ENCODE results near the gene SSB. TPM values are rescaled to one million over a fixed set of nuclear protein-coding genes. Genes with fewer than 3 reads are reported as not detected.
"Not testable (repeated sequence)": the region's sequence is repeated elsewhere in the genome, so short reads cannot be mapped to it uniquely, and the experiment has no call there.

SSB gene
- total RNA-seq, 1 donor from 2014 or later, result 45.4 TPM

DNA sequence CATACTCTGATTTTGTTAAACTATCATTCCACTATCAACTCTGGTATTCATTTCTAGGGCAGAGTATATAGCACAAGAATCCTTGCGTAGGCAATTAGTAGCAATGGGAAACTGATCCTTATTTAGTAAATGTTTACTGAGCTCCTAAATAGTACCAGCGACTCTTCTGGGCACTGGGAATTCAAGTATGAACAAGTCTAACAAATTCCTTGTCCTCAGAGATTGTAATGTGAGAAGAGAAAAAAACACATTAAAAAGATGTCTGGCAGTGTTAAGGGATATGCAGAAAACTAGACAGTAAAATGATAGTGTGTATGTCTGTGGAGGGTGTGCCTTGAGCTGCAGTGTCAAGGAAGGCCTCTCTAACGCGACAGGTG is 25.3 kb downstream of the SSB start:
- ATAC-seq (ENCODE audit: poor library complexity) (no peak), DNase-seq (no peak)
- intact Hi-C loops (cut with DNase I), result loop anchor here (5.0 kb wide), 1 partner anchor 103 kb away; no protein-coding TSS in a partner anchor

DNA sequence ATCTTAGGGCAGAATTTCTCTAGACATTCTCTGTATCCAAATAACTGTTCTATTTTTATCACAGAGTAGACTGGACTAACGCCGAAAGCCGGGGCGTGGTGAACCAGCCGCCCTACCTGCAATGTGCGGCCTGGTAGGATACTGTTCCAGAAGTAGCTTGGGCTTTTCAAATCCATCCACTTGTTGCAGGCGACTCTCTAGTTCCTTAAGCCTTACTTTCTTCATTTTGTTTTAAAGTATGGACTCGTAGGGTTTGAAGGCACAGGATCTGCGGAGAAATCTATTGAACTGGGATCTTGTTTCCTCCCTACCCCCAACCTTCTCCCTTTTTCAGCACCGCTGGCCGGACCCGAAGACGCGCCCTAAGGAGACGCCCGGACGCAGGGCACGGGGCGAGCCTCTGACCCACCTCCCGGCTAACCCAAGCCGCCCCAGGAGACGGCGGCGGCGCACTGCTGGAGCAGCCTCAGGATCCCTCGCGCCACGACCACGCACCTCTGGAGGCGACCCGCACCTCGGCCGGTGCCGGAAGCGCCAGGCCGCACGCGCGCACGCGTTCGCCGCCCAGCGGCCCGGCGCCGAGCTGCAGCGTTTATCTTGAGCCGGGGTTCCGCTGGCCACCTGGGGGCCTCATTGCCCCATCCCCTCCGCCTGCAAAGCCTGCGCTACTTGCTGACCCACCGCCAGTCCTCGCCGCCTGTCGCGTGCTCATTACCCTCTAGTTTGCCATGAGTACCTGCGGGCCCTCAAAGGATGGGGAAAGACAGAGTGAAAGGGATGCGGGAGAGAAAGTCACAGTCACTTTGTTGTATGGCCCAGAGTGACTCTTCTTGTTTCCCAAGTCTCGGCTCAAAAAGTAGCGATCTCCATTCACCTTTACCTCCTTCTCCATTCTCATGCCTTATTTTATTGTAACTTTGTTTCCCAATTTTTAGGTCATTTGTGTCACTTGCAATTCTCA is 26.0 kb downstream of the SSB start, which contains the start of gene METTL5:
TSS of gene METTL5 (minus strand) at position 533 of the 961 bp plus-strand sequence. CDS start at position 225, 308 bp downstream.
- DNase-seq (peak; percentile 92), ATAC-seq (ENCODE audit: poor library complexity) (peak; percentile 82)
- intact Hi-C loops (cut with DNase I), result loop anchor here (5.0 kb wide), 2 partner anchors 53 to 103 kb away; no protein-coding TSS in a partner anchor

DNA sequence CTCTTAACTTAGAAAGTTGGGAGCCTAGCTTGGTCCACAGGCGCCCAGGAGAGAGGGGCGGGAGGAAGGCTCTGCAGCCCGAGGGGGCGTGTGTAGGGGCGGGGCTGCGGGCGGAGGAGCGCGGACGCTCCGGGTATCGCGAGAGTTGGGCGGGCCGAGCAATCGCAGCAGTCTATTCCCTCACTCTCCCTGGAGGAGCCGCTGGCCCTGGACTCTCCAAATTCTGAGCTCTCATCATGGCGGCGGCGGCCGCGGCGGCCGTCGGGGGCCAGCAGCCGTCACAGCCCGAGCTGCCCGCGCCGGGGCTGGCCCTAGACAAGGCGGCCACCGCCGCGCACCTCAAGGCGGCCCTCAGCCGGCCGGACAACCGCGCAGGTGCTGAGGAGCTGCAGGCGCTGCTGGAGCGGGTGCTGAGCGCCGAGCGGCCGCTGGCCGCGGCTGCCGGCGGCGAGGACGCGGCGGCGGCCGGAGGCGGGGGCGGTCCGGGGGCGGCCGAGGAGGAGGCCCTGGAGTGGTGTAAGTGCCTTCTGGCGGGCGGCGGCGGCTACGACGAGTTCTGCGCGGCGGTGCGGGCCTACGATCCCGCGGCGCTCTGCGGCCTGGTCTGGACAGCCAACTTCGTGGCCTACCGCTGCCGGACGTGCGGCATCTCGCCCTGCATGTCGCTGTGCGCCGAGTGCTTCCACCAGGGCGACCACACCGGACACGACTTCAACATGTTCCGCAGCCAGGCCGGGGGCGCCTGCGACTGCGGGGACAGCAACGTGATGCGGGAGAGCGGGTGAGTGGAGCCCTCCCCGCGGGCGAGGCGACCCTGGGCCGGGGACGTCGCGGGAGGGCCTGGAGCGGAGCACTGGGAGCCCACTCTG is 28.8 kb downstream of the SSB start, which contains the start of gene UBR3:
TSS of gene UBR3 (plus strand) at position 183 of the 869 bp plus-strand sequence. CDS start at position 237, 54 bp downstream.
- ATAC-seq (ENCODE audit: poor library complexity) (peak; percentile 90), DNase-seq (peak; percentile 97)
- intact Hi-C loops (cut with DNase I), result loop anchor here (5.0 kb wide), 1 partner anchor 50 kb away; no protein-coding TSS in a partner anchor

DNA sequence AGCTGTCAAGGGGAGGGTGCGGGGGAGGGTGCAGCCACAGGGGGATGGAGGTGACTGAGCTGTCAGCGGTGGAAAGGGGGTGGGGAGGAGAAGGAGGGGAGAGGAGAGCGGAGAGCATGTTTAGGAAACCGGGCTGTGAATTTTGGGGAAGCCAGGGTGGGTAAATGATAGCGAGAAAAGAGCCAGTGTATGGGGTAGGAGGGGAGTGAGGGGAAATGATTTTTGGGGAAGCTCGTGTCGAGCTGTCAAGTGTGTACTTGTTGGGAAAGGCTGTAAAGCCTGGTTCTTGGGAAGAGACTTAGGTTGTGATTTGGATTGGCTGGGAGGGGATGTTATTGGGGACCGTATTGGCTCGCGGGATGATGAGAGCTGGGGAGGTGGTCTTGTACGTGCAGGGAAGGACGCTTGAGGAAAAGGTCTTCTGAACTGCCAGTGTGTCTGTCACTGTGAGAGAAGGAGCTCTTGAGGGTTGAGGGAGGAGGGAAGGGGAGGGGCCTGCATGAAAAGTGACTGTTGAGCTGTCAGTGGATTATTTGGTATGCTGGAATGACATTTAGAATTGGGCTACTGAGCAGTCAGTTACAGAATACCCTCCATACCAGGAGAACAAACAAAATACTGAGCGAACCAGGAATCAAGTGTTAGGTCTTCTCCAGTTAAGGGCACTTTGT is 29.6 kb downstream of the SSB start:
- ATAC-seq (ENCODE audit: poor library complexity) (peak; percentile 66), DNase-seq (peak; percentile 50)
- intact Hi-C loops (cut with DNase I), result loop anchor here (5.0 kb wide), 1 partner anchor 49 kb away; no protein-coding TSS in a partner anchor

DNA sequence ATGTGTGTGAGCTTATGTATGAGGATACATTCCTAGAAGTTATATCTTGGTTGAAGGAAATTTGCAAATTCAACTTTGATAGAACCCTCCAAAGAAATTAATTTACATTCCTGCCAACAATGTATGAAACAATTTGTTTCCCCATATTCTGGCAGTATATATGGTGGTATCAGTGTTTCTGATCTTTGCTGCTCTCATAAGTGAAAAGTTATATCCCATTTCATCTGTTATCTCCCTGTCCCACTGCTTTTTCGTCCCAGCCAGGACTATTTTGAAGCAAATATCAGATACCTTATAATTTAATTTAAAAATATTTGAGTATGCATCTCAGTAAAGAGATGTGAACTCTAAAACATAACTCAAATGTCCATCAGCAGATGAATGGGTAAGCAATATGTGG is 35.7 kb downstream of the SSB start:
- DNase-seq (no peak), ATAC-seq (ENCODE audit: poor library complexity) (no peak)
- intact Hi-C loops (cut with DNase I), result no loop called here

DNA sequence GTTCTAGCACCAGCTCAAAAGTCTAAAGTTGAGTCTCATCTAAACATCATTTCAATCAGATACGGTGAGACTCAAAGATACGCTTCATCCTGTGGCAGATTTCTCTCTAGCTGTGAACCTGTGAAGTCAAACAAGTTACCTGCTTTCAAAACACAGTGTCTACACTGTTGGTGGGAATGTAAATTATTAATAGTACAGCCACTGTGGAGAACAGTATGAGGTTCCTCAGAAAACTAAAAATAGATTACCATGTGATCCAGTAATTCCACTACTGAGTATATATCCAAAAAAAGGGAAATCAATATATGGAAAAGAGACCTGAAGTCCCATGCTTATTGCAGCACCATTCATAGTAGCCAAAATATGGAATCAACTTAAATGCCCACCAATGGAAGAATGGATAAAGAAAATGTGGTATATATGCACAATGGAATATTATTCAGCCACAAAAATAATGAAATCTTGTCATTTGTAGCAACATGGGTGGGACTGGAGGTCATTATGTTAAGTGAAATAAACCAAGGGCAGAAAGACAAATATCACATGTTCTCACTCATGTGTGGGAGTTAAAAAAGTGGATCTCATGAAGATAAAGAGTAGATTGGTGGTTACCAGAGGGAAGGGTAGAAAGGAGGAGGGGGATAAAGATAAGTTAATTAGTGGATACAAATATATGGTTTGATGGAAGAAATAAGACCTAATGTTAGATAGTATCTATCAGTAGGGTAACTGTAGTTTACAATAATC is 40.2 kb downstream of the SSB start:
- ATAC-seq (ENCODE audit: poor library complexity) (peak; percentile 73), DNase-seq (no peak)
- intact Hi-C loops (cut with DNase I), result no loop called here

DNA sequence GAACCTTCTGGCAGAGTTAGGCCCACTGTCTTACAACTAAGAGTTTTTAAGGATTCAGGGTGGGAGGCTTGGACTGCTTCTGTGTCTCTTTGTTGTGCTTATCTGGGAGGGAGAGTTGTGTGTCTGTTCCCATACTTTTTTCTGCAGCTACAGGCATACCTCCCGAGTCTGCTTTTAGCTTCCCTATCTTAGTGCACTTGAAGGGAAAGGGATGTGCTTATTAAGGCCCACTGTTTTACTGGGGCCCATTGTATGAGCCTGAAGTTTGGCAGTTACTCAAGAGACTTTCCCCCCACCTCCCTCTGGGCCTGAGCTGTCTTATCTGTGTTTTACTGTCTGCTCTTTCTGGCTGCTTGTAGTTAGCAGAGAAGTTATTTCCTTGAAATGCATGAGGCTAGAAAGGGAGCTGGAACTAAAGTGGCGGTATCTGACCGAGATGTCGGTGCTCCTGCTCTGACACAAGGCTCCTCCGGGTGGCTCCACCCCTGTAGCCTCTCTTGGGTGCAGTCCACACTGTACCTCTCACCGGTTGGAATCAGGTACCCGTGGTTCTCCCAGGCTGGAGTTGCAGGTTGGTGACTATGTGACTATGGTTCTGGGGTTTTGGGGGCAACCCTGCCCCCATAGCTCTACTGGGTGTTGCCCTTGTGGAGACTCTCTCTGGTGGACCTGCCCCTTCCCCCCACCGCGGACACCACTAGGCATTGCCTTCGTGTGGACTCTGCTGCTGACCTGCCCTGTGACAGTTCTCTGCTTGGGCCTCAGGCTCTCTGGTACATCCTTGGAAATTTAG is 41.5 kb downstream of the SSB start:
- intact Hi-C loops (cut with DNase I), result no loop called here
- peak; percentile 60 for ATAC-seq (ENCODE audit: poor library complexity)
- no peak for DNase-seq

DNA sequence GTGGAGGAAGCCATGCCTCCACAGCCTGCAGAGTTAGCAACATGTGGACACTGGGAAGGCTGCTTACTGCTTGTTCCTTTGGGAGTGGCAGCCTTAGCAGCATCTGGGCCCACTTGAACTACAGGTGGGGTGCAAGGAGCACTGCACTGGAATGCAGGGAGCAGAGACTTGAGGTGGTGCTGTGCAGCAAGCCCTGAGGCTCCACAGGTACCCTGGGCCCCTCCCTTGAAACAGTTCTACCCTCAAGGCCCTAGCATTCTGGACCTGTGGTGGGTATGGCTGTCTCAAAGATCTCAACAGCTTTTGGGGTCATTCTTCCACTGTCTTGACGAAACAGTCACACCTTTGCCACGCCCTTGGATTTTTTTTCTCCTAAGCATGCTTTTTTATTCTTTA is 42.1 kb downstream of the SSB start:
- intact Hi-C loops (cut with DNase I), result no loop called here
- ATAC-seq (ENCODE audit: poor library complexity), result peak; percentile 16

DNA sequence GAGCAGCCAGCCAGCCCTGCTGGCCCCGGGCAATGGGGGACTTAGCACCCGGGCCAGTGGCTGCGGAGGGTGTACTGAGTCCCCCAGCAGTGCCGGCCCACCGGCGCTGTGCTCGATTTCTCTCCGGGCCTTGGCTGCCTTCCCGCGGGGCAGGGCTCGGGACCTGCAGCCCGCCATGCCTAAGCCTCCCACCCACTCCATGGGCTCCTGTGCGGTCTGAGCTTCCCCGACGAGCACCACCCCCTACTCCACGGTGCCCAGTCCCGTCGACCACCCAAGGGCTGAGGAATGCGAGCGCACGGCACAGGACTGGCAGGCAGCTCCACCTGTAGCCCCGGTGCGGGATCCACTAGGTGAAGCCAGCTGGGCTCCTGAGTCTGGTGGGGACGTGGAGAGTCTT is 43.0 kb downstream of the SSB start:
- DNase-seq; ATAC-seq (ENCODE audit: poor library complexity); intact Hi-C loops (cut with DNase I): not testable (repeated sequence)

More for the DNA sequence above, 42.1 kb downstream of the SSB start:
- DNase-seq, result no peak

DNA sequence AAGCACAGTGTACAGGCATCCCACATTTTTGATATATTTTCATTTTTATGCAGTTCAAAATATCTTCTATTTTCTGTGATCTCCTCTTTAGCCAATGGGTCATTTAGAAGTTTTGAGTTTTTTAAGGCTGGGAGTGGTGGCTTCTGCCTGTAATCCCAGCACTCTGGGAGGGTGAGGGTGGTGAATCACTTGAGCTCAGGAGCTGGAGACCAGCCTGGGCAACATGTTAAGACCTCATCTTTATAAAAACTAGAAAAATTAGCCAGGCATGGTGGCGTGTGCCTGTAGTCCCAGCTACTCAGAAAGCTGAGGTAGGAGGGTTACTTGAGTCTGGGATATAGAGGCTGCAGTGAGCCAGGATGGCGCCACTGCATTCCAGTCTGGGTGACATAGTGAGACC is 46.3 kb downstream of the SSB start:
- intact Hi-C loops (cut with DNase I), result no loop called here
- DNase-seq (no peak), ATAC-seq (ENCODE audit: poor library complexity) (no peak)

DNA sequence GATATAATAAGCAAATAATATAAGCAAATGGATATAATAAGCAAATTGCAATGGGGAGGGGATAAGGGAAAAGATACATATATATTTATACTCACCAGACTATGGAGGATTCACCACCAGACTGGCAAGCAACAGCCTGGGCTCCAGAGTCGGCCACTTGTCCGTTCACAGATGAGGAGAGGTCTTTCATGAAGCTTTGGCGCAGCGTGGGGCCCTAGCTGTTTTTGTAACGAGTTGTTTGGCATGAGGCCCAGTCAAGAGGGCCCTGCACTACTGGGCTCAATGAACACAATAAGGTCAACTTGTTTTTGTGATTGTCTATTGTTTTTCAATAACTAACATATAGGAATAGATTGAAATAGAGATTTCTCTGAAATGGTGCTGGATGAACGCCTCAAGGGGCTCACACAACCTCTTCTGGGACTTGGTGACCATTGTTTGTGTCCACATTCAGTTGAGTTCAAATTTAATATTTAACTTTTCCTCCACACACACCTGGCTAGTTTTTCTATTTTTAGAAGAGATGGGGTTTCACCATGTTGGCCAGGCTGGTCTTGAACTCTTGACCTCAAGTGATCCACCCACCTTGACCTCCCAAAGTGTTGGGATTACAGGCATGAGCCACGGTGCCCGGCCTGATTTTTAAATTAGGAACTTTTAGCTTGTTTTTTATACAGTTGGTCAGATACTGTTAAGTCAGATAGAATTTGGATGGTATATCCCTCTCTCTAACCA is 50.5 kb downstream of the SSB start:
- peak; percentile 40 for ATAC-seq (ENCODE audit: poor library complexity)
- DNase-seq; intact Hi-C loops (cut with DNase I): not testable (repeated sequence)

DNA sequence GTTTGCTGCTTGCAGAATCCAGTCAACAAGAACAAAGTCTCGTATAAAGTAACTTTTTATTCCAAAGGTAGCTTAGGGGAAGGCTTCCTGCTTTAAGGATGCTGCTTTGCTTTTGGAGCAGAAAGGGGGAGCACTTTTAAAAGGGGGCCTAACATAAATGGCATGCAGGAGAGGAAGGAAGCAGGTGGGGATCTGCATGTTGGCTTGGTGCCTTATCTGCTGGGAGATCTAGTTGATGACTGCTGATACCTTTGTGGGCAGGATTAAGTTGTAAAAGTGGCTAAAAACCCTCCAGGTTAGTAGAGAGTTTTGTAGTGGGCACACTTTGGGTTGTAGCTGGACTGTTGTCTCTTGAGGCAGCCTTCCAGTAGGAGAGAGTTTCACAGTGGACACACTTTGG is 51.0 kb downstream of the SSB start:
- ATAC-seq (ENCODE audit: poor library complexity), result no peak
- no peak for DNase-seq
- intact Hi-C loops (cut with DNase I), result no loop called here

DNA sequence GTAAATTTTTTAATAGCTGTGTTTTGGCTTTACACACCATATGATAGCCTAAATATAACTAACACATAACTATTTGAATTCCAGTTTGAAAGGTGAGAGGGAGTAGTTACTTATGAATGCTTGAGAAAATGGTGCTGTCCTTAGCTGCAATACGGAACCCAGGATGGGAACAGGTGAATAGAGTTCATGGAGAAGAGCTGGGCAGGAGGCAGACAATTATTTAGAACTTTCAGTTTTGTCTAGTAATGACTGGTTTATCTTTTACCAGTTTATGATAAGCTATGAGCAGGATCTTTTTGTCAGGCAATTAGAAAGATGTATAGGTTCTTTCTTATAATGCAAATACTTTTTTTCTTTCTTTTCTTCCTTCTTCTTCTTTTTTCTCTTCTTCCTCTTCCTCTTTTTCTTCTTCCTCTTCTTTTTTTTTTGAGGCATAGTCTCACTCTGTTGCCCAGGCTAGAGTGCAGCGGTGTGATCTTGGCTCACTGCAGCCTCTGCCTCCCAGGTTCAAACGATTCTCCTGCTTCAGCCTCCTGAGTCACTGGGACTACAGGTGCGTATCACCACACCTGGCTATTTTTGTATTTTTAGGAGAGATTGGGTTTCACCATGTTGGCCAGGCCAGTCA is 54.5 kb downstream of the SSB start:
- DNase-seq, result no peak
- ATAC-seq (ENCODE audit: poor library complexity), result no peak
- intact Hi-C loops (cut with DNase I), result no loop called here

DNA sequence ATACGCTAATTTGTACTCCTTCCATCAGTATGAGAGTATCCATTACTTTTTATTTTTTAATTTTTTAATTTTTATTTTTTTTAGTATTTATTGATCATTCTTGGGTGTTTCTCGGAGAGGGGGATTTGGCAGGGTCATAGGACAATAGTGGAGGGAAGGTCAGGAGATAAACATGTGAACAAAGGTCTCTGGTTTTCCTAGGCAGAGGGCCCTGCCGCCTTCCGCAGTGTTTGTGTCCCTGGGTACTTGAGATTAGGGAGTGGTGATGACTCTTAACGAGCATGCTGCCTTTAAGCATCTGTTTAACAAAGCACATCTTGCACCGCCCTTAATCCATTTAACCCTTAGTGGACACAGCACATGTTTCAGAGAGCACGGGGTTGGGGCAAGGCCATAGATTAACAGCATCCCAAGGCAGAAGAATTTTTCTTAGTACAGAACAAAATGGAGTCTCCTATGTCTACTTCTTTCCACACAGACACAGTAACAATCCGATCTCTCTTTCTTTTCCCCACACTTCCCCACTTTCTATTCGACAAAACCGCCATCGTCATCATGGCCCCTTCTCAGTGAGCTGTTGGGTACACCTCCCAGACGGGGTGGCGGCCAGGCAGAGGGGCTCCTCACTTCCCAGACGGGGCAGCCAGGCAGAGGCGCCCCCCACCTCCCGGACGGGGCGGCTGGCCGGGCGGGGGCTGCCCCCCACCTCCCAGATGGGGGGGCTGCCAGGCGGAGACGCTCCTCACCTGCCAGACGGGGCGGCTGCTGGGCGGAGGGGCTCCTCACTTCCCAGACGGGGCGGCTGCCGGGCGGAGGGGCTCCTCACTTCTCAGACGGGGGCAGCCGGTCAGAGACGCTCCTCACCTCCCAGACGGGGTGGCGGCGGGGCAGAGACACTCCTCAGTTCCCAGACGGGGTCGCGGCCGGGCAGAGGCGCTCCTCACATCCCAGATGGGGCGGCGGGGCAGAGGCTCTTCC is 56.9 kb downstream of the SSB start:
- DNase-seq; intact Hi-C loops (cut with DNase I); ATAC-seq (ENCODE audit: poor library complexity): not testable (repeated sequence)

DNA sequence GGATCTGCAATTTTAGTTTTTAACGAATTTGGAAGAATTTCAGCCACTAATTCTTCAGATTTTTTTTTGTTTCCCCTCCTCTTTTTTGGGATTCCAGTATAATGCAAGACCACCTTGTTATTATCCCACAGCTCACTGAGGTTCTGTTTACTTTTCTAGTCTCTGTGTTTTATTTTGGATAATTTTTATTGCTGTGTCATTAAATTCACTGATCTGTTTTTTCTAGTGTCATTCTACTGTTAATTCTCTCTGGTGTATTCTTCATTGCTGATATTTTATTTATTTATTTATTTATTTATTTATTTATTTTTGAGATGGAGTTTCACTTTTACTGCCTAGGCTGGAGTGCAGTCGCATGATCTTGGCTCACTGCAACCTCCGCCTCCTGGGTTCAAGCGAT is 60.8 kb downstream of the SSB start:
- no peak for ATAC-seq (ENCODE audit: poor library complexity)
- intact Hi-C loops (cut with DNase I), result no loop called here
- no peak for DNase-seq

All from Right ventricle myocardium superior (tissue), 1 donor.